NCI-H1417 (cell line): Measurements from ENCODE around the gene CCT8.
A peak's percentile ranks its signal among the peaks of the same experiment; 100 is the strongest.
"Not testable (repeated sequence)": the region's sequence is repeated elsewhere in the genome, so short reads cannot be mapped to it uniquely, and the experiment has no call there.

Experiments used
- DNase-seq, 3 experiments: peaks; one replicate each; lab custom pipeline; 2025; lab: John Stamatoyannopoulos, UW

The CCT8 gene

DNA sequence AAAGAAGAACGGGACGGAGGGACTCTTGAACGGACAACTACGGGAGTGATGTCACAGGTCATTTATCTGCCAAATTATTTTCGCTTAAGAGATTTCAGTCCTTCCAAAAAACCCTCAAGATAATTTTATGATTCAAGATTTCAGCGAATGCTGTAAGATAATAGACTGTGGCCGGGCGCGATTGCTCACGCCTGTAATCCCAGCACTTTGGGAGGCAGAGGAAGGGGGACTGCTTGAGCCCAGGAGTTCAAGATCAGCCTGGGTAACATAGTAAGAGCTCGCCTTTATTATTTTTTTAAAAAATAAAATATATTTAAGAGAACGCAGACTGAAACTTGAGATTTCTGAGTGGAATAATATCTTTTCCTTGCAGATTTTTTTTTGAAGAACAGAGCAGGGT, 54.9 kb downstream of the CCT8 start:
- DNase-seq, result peak in 1 of 3 experiments; percentile 63

DNA sequence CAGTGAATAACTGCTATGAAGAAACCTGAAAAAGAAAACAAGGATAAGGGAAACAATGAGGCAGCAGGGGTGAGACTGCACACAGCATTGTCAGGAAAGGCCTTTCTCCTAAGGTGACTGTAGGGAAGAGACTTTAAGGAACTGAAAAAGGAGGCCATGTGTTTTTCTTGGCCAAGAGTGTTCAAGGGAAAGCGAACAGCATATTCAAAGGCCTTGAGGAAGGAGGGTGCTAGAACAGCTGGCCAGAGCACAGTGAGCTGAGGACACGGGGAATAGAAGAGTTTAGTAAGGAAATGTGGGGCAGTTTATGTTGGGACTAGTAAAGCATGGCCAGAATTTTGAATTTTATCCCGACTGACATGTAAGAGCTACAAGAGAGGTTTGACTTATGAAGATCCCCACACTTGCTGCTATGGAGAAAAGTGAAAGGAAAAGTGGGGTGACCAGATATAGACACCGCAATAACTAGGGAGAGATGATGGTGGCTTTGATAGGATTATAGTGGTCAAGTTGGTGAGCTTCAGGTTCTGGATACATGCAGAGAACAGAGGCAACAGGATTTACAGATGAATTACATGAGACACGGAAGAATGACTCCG, 55.7 kb downstream of the CCT8 start:
- no peak for DNase-seq

DNA sequence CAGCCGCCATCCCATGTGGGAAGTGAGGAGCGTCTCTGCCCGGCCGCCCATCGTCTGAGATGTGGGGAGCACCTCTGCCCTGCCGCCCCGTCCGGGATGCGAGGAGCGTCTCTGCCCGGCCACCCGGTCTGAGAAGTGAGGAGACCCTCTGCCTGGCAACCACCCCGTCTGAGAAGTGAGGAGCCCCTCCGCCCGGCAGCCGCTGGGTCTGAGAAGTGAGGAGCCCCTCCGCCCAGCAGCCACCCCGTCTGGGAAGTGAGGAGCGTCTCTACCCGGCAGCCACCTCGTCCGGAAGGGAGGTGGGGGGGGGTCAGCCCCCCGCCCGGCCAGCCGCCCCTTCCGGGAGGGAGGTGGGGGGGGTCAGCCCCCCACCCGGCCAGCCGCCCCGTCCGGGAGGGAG, 62.2 kb downstream of the CCT8 start:
- not testable (repeated sequence) for DNase-seq

DNA sequence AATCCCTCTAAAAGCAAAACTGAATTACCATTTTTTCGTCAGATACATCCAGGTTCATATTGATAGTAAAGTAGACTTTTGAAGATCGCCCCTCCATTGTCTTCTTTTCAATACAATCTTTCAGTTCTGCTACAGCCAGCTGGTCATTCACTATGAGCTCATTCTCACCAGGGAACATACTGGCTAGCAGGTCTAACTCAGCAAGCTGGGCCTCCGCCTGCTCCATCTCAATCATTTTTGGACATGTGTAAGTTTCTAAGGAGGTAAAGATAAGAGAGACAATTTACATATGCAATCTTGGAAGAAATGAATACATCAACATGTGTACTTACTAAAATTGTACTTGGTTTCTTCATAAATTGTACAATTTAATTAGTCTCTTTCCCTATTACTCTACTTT, 65.1 kb downstream of the CCT8 start:
- DNase-seq, result no peak

DNA sequence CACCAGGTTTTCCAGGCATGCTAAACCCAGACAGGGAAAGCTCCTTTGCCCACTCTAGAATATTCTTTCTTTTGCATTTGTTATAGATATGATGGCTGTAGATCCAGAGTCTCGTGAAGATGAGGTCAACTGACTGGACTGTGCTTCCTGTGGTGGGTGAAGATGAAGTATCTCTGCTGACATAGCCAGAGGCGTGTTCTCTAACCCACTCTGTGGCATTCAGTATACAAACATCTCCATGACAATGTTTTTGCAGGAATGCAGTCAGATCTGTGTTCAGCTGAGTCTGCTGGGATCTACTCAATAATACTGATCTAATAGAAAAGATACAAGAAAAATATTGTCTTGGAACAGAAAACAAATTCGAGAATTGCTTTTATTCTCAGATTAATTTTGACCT, 65.6 kb downstream of the CCT8 start:
- no peak for DNase-seq

DNA sequence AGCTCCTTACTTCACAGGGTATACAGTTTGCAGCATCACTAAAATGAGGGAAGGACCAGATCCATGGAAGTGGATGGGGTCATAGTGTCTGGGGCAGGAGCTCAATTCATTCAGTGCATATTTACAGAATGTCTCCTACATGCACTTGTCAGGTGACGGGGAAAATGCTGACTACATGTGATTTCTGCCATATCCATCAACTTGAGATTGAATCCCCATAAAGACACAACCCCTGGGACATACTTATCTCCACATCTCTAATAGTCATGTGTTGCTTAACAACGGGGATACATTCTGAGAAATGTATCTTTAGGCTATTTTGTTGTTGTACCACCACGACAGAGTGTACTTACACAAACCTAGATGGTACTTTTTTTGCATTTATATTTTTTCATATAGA, 66.3 kb downstream of the CCT8 start:
- DNase-seq, result no peak
